GM12801 (cell line): ENCODE results near the gene COL9A3.

ENCODE experiments used
- CTCF ChIP-seq: IDR thresholded peaks from one replicate; pipeline ENCODE4 v1.5.1; 2011; ENCODE audit warnings: control low read depth; ENCODE audit not compliant: insufficient read length; ENCODE audit errors: extremely low read depth

COL9A3 gene

GRCh38 chr20:62879275-62880146, 62.7 kb downstream of the COL9A3 start:
- TF ChIP-seq CTCF: no peak

GRCh38 chr20:62880147-62880934, 63.5 kb downstream of the COL9A3 start:
- no peak for TF ChIP-seq CTCF

- TF ChIP-seq CTCF: no peak
These were observed 64.2 kb downstream of the COL9A3 start for GRCh38 chr20:62880935-62881661.

- no peak for TF ChIP-seq CTCF
These were observed 65.0 kb downstream of the COL9A3 start for GRCh38 chr20:62881662-62882395.

GRCh38 chr20:62882426-62882825, 65.6 kb downstream of the COL9A3 start:
- no peak for TF ChIP-seq CTCF

GRCh38 chr20:62884556-62884955, 67.7 kb downstream of the COL9A3 start:
- TF ChIP-seq CTCF: no peak
